Measurements from ENCODE around the gene AFF3.

AFF3 gene

GRCh38 chr2:100072503-100072902, 69.9 kb downstream of the AFF3 start:
- DNase-seq (ENCODE audit: extremely low read depth in 1 of 2, low read depth in 1 of 2) = no peak

- DNase-seq (ENCODE audit: extremely low read depth in 1 of 2, low read depth in 1 of 2) = no peak
Observed at GRCh38 chr2:100071335-100072043, 70.9 kb downstream of the AFF3 start.

GRCh38 chr2:100070078-100070477, 72.3 kb downstream of the AFF3 start:
- DNase-seq (ENCODE audit: extremely low read depth in 1 of 2, low read depth in 1 of 2) = no peak

GRCh38 chr2:100068395-100068794, 74.0 kb downstream of the AFF3 start:
- DNase-seq (ENCODE audit: extremely low read depth in 1 of 2, low read depth in 1 of 2) = no peak

- no peak for DNase-seq (ENCODE audit: extremely low read depth in 1 of 2, low read depth in 1 of 2)
Observed at GRCh38 chr2:100067784-100068183, 74.6 kb downstream of the AFF3 start.

GRCh38 chr2:100066856-100067255, 75.5 kb downstream of the AFF3 start:
- no peak for DNase-seq (ENCODE audit: extremely low read depth in 1 of 2, low read depth in 1 of 2)

GRCh38 chr2:100066246-100066645, 76.1 kb downstream of the AFF3 start:
- DNase-seq (ENCODE audit: extremely low read depth in 1 of 2, low read depth in 1 of 2) = no peak

GRCh38 chr2:100064592-100065428, 77.6 kb downstream of the AFF3 start:
- DNase-seq (ENCODE audit: extremely low read depth in 1 of 2, low read depth in 1 of 2) = no peak

- no peak for DNase-seq (ENCODE audit: extremely low read depth in 1 of 2, low read depth in 1 of 2)
Observed at GRCh38 chr2:100064165-100064564, 78.2 kb downstream of the AFF3 start.

GRCh38 chr2:100063459-100063953, 78.9 kb downstream of the AFF3 start:
- no peak for DNase-seq (ENCODE audit: extremely low read depth in 1 of 2, low read depth in 1 of 2)

GRCh38 chr2:100062336-100062735, 80.1 kb downstream of the AFF3 start:
- DNase-seq (ENCODE audit: extremely low read depth in 1 of 2, low read depth in 1 of 2) = no peak

- DNase-seq (ENCODE audit: extremely low read depth in 1 of 2, low read depth in 1 of 2) = no peak
Observed at GRCh38 chr2:100060875-100061274, 81.5 kb downstream of the AFF3 start.

- no peak for DNase-seq (ENCODE audit: extremely low read depth in 1 of 2, low read depth in 1 of 2)
Observed at GRCh38 chr2:100059638-100060037, 82.8 kb downstream of the AFF3 start.

- DNase-seq (ENCODE audit: extremely low read depth in 1 of 2, low read depth in 1 of 2) = no peak
Observed at GRCh38 chr2:100057901-100058261, 84.5 kb downstream of the AFF3 start.

- no peak for DNase-seq (ENCODE audit: extremely low read depth in 1 of 2, low read depth in 1 of 2)
Observed at GRCh38 chr2:100054426-100054825, 88.0 kb downstream of the AFF3 start.

GRCh38 chr2:100053087-100053885, 89.1 kb downstream of the AFF3 start:
- no peak for DNase-seq (ENCODE audit: extremely low read depth in 1 of 2, low read depth in 1 of 2)

GRCh38 chr2:100052650-100053049, 89.7 kb downstream of the AFF3 start:
- no peak for DNase-seq (ENCODE audit: extremely low read depth in 1 of 2, low read depth in 1 of 2)

GRCh38 chr2:100051253-100051652, 91.1 kb downstream of the AFF3 start:
- no peak for DNase-seq (ENCODE audit: extremely low read depth in 1 of 2, low read depth in 1 of 2)

- no peak for DNase-seq (ENCODE audit: extremely low read depth in 1 of 2, low read depth in 1 of 2)
Observed at GRCh38 chr2:100050685-100051084, 91.7 kb downstream of the AFF3 start.

- no peak for DNase-seq (ENCODE audit: extremely low read depth in 1 of 2, low read depth in 1 of 2)
Observed at GRCh38 chr2:100046961-100047947, 95.1 kb downstream of the AFF3 start.

Measured in activated CD8-positive, alpha-beta memory T cell treated with anti-CD3 and anti-CD28 coated beads for 1 hour (primary cell).